SHP77 (cell line): Measurements from ENCODE around the gene CELSR1.

Source experiments
- DNase-seq, 2 experiments: peaks; one replicate each; lab custom pipeline; 2025; lab: John Stamatoyannopoulos, UW

The CELSR1 gene

DNA sequence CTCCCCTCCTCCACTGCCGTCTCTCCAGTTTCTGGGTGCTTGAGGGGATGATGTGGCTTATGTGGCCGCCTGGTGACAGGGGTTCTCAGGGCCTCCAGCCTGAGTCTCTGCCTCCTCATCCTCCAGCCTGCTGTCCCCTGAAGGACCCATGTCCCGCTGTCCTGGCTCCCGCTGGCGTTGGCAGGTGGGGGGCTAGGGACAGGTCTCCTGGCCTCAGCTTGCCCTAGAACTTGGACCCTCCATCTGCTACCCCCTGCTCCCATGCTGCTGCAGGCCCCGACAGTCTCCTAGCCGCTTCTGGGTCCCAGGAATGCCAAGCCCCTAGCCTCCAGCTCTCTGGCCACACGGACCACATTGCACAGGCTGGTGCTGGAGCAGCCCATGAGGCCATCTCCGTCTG lies 13.9 kb upstream of the CELSR1 start:
- no peak for DNase-seq

DNA sequence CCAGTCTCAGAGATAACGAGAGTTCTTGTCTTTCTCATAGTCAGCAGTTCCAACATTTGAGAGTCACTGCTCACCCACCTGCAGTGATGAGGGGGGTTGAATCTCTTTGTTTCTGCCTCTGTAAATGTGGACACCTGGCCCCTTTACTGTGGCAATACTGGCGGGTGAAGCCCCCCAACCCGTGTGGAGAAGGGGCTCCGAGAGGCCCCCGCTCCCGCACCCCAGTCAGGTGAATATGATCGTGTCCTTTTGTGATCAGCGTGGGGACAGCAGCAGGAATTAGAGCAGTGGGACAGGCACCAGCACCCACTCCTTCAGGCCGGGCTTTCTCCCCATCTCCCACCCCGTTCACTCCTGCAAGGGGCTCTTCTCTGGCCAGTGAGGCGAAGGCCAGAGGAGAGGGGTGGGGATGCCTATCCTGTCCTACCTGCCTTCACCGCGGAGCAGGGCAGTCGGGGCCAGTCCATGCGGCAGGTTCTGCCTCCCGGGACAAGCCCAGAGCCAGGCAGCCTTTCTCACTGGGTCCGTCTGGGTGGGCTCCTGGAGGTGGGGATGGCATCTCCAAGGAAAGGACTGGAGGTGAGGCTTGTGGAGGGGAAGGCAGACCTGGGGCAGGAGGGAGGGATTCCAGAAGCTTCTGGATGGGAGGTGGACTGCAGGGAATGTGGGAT lies 12.7 kb upstream of the CELSR1 start:
- no peak for DNase-seq

DNA sequence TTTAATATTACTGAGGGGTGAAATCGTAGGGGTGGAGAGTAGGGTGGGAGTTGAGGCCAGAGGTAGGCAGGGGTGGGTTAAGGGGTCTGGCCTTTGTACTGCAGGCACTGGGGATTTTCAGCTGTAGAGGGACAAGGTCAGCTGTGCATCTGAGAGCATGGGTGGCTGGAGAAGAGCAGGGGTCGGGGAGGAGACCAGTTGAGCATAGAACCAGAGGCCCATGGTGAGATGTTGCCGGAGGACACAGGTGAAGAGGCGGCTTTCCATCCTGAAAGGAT lies 12.1 kb upstream of the CELSR1 start:
- no peak for DNase-seq

DNA sequence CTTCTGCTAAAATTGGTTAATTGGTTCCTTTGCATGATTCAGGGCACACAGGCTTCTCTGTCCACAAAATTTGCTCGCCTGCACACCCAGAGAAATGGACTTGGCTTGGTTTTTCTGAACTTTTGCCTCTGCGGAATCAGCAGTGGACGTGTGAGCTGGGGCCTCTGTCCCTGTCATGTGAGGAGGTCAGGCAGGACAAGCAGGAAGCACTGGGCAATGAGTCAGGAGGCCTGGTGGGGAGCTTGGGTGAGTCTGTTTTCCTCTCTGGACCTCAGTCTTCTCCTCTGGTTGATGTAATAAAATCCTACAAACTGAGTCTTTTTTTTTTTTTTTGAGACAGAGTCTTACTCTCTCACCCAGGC lies 10.4 kb upstream of the CELSR1 start:
- DNase-seq = no peak

DNA sequence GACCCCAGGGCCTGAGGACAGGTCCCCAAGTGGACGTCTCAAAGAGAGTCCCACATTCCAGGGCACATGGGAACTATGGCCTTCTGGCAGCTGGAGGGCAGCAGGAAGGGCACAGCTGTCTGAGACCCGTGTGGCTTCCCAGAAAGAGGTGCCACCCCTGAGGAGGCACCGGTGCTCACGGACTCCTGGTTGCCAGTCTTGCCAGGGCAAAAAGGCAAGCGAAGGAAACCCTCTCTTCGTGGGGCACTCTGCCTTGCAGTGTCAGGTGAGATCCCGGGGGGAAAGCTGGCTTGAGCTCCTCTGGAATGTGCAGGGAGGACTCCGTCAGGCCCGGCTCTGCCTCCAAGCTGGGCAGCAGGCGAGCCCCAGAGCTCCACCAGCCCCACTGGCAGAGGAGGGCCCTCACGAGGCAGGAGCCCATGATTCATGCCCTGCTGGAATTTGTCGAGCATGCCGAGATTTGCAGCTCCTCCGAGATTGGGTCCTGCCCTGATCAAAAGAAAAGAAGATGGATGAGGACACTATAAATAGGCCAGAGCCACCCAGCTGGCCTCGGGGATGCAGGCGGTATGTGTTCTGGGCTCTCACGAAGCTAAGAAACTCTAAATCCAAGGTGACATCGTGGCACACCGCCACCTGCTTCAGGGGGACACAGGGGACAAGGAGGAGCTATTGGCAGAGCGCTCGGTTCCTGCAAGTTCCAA lies 9.9 kb upstream of the CELSR1 start:
- no peak for DNase-seq

DNA sequence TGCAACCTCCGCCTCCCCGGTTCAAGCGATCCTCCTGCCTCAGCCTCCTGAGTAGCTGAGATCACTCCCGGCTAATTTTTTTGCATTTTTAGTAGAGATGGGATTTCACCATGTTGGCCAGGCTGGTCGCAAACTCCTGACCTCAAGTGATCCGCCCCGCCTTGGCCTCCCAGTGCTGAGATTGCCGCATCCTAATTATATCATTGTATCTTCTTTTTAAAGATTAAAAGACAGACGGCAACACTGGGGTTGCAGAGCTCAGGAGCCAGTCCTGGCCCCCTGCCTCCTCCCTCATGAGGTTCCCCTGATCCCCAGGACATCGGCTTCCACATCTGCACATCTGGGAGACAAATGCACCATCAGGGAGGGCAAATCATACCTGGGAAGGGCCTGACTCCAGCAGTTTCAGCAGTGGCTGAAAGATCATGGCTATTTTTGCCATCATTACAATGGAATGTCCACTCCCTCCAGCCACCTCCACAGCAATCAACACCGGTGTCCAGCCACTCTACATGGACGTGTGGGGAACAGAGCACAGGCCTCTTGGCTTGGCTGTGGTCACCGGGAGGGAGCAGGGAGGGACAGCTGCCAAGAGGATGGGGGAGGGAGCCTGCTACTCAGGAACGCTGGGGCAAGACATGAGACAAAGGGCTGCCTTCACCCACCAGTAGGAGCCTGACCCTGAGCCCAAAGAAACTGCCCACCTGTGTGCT lies 9.2 kb upstream of the CELSR1 start:
- DNase-seq = no peak

DNA sequence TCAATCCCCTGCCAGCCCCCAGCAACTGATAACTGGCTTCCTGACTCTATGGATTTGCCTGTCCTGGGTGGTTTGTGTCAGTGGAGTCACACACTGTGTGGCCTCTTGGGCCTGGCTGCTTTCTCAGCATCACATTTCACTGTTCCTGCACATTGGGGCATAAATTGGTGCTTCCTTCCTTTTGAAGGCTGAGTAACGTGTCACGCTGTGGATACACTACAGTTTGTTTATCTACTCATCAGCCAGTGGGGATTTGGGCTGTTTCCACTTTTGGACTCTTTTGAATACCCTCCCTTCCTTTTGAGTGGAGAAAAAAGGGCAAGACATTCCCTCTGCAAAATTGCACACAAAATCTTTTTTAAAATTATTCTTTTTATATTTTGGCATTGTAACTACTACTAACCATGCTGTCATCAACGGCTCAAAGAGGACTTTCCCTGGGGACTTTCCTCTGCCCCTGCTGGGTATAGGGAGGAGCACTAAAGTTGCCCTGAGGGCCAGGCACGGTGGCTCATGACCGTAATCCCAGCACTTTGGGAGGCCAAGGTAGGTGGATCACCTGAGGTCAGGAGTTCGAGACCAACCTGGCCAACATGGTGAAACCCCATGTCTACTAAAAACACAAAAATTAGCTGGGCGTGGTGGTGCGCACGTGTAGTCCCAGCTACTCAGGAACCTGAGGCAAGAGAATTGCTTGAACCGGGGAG lies 7.8 kb upstream of the CELSR1 start:
- DNase-seq = no peak

DNA sequence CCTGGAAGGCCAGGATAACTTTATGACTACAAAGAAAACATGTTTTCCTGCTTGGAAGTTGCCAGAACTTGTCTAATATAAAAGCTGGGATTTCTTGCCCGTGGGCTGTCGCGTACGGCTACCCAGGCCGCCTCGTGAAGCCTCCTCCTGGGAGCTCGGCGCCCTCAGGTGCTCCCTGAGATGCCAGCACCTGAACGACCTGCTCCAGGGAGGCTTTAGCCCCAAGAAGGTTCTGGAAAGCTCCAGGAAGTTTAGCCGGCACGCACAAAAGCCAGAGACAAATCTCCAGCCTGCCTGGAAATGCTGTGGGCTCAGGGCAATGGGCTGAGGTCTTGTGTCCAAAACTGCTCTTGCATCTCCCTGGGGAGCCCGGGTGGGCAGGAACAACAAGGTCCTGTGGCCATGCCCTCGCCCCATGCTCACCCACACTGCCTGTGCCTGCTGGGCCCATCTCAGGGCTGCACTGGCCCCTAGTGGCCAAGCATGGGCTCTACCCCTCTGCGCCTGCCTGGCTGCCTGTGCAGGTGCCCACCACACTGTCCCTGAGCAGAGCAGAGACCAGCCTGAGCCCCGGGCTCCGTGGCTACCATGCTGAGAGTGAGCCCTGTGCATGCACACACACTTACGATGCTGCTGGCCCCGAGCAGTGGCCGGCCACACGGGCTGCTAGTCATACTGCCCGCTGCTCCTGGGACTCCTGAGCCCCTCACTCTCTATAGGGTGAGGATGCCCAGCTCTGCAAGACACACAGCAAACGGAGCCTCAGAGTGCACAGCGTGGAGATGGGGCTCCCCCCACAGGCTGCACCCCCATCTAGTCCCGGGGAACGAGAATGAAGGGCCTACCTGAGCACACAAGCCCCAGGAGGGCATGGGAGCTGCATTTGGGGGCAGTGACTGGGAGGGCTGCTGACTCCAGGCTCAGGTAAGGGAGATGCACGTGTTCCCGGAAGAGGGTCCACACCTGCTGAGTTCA lies 4.9 kb upstream of the CELSR1 start:
- DNase-seq = peak; percentile 60 to 85

DNA sequence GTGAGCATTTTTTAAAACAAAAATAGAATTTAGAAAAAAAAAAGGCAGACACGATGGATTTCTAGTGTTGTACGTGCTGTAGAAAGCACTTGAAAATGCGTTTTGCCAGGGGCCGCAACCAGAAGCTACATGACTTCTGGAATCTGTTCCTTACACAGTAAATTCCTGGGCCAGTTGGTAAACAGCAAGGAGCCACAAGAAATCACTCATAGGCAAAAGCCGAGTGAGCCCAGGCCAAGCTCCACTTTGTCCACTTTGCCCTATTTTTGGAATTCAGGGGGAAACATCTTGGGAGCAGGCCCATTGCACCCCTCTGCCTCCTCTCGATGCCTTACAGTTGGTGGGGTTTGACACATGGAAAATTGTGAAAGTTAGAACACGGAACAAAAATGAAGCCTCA lies 4.1 kb upstream of the CELSR1 start:
- DNase-seq = no peak

DNA sequence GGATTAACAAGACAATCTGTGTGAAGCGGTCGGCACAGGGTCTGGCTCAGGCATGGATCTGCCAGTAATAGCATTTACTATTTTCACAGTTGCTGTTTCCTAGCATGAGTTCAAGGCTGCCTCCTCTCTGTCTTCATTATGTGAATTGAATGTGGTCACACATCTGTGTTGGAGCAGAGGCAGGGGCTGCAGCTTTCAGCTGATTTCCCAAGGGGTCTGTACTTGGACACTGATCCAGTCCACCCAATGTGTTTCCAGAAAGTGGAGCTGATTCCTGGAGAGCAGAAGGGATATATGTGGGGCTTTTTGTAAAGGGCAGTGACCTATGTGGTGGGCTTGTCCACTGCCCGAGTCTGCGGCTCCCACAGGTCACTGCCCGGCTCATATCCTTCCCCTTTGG lies 3.5 kb upstream of the CELSR1 start:
- DNase-seq = no peak

DNA sequence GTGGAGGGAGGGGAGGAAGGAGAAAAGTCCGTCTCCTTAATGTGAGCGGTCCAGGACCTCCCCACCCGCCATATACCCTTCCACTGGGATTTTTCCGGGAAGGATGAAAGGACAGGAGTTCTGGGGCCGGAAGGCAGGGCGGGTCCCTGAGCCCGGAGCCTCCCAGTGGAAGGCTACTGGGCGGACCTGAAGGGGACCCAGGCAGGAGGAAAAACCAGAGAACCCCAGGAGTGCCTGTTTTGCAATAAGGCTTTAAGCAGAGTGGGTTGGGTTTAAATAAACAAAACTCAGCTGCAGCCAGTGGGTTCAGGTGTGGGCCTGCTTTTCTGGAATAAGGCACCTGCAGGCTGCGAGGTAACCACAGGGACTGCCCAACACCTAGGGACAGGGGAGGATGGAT lies 1.7 kb upstream of the CELSR1 start:
- DNase-seq = no peak

DNA sequence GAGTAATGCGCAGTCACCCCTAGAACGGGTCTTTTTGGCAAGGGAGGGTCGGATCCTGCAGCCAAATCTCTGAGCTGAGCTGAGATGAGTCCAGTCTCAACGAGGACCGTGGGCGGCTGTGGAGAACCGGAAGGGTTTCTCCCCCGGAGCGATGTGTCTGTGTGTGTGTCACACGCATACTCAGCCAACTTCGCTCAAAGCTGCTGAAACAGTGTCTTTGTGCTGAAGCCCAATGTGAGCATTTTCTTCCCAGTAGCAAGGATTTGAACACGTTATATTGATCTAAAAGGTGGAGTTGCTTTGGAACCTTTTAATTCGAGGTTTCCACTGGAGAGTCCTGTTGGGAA lies 1.4 kb upstream of the CELSR1 start:
- DNase-seq = no peak

DNA sequence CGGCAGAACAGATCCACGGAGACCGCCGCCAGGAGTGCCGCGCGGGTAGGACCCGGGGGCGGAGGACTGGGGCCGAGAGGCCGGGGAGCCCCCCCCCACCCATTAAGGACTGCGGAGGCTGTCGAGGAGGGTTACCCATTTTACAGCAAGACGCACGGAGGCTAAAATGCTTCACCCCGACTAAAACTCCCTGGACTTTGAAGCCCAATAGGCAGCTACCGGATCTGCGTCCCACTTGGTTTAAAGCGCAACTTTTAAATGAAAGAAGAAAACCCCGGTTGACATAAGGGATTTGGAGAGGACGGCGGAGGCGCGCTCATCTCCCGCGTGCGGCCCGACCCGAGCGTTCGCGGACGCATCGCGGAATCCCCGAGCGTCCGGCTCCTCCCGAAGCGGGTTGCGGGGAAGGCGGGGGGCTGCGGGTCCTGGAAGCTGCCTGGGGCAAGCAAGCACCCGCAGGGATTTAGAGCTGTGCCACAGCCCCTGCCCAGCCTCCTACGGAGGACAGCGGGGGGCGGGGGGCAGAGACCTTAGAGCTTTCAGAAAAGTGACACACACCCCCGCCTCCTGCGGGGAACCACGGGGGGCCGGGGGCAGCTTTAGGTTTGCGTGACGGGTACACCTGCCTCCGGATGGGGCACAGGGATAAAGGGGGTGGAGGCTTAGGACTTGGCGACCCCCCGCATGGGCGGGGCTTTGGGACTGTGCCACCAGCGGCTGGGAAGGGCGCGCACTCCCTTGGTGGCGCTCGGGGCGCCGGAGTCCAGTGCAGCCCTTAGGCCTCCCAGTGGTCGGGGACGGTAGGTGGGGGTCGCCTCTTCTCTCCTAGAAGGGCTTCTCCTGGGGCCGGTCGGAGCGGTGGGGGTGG lies 760 bp upstream of the CELSR1 start:
- DNase-seq = no peak

DNA sequence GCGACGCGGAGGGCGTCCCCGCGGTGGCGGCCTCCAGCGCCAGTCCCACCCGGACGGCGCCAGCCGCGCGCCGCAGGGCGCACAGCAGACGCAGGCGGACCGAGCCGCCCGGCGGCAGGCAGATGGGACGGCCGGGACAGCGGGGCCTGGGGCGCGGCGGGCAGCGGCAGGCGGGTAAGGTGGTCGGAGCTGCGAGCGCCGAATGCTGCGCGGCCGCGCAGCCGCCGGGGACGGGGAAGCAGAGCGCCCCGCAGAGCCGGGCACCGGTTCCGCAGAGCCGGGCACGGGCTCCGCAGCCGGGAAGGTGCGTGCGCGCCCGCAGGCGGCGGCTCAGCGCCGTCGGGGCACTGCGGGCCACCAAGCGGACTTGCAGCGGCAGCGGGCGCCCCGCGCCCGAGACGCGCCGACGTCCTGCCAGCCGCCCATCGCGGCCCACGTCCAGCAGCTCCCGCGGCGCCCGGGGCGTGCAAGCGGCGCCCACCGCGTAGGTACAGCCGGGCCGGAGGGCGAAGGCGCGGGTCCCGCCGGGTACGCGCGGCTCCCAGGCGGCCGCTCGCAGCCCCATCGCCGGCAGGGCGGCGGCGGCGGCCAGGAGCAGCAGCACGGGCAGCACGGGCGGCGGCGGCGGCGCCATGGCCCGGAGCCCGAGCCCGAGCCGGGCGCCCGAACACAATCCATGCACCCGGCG lies 739 bp downstream of the CELSR1 start:
- no peak for DNase-seq

DNA sequence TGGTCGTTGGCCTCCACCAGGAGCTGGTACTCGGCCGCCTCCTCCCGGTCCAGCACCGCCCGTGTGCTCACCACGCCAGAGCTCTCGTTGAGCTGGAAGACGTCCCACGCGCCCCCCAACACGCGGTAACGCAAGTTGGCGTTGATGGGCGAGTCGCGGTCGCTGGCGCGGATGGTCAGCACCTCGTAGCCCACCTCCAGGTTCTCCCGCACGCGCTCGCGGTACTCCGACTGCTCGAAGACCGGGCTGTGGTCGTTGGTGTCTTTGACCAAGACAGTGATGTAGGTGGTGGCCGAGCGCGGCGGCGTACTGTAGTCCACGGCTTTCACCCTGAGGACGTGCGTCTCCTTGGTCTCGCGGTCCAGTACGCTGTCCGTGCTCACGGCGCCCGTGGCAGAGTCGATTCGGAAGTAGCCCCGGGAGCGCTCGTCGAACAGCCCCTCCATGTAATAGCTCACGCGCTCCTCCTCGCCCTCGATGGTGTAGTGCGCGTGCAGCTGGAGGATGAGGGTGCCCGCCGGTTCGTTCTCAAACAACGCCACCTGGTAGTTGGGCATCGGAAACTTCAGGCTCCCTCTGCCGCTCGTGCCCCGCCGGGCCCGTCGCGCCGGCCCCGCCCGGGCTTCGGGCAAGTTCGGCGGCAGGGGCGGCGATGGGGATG lies 1.4 kb downstream of the CELSR1 start:
- DNase-seq = no peak

DNA sequence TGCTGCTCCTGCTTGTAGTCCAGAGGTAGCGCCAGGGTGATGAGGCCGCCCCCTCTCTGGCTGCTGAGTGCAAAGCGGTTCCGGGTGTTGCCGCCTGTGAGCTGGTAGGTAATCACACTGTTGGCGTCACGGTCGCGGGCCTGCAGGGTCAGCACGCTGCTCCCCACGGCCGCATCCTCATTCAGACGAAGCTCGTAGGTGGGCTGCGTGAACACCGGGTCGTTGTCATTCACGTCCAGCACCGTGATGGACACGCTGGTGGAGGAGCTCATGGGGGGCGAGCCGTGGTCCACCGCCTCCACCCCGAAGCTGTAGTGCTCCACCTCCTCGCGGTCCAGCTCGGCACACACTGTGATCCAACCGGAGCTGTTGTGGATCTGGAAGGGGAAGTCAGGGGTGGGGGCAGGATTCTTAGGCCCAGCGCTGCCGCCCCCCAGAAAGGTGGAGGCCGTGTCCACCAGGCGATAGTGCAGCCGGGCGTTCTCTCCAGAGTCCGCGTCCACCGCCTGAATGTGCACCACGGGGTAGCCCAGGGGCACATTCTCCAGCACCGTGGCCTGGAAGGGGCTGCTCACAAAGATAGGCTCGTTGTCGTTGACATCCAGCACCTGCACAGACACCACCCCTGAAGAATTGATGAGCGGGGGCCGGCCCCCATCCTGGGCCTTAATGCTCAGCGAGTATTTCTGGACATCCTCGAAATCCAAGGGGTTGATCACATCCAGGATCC lies 2.4 kb downstream of the CELSR1 start:
- no peak for DNase-seq

DNA sequence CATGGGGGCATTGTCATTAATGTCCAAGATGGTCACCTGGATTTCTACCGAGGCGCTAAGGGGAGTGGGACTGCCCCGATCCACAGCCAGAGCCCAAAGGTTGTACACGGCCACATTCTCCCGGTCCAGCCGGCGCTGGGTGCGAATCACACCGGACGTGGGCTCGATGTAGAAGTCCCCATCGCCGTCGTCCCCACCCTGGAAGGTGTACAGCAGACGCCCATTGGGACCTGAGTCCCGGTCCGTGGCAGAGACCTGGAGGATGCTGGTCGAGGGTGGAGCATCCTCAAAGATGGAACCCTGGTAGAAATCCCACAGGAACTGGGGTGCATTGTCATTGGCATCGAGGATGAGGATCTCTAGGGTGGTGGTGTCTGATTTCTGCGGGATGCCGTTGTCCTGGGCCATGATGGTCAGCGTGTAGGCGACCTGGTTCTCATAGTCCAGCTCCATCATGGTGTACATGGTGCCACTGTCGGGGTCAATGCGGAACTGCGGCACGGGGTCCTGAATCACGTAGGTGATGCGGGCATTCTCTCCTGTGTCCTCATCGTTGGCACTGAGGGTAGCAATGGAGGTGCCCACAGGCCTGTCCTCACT lies 3.1 kb downstream of the CELSR1 start:
- no peak for DNase-seq

DNA sequence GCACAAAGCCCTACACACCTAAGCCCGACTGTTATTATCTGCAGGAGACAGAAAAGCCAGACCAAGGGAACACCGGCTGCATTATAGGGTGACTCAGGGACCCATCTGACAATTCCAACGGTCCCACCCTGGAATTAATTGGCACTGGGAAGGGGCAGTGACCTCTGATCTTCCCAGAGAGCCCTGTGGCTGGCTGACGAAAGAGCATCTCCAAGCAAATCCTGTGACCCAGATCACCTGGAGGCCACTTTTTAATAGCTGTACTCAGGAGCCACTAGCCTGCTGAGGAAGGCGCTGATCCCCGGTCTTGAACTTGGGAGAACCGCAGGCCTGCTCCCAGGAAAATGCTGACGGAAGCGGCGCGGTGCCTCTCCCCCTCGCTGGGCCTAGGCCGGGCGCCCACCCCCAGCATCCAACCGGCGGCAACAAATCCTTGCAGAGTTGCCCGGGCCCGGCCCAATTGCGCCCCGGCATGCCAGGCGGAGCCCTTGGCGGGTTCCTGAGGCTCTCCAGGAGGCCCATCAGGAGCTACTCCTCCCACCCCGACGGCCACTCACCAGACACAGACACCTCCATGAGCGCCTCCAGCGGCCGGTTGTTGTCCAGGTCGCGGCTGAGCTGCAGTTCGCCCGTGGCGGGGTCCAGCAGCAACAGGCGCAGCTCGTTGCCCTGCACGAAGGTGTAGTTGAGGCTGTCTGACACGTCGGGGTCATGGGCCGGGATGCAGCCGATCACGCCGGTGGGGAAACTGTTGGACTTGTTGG lies 4.2 kb downstream of the CELSR1 start:
- no peak for DNase-seq
